Prostate gland (tissue), 2 donors: ENCODE results near the gene CTNS.

Experiments
- POLR2A ChIP-seq: fragments of 450-650 bp; IDR thresholded peaks from one replicate; pipeline ENCODE4 v1.6.1; 2016; ENCODE audit warnings: antibody characterized with exemption, mild to moderate bottlenecking
- TF ChIP-seq, protein P1 (sequence below), 4 experiments: fragments of 200-600 bp in 2 of 4; fragments of 450-650 bp in 2 of 4; sonication (generic) in 2 of 4; IDR thresholded peaks; 1 replicate in 3 of 4; 2 replicates in 1 of 4; pipeline ENCODE4 v1.5.1; 2016 to 2019; ENCODE audit warnings: antibody characterized with exemption in 4 of 4, mild to moderate bottlenecking in 2 of 4, moderate library complexity in 2 of 4

- TF ChIP-seq, protein P1, sequence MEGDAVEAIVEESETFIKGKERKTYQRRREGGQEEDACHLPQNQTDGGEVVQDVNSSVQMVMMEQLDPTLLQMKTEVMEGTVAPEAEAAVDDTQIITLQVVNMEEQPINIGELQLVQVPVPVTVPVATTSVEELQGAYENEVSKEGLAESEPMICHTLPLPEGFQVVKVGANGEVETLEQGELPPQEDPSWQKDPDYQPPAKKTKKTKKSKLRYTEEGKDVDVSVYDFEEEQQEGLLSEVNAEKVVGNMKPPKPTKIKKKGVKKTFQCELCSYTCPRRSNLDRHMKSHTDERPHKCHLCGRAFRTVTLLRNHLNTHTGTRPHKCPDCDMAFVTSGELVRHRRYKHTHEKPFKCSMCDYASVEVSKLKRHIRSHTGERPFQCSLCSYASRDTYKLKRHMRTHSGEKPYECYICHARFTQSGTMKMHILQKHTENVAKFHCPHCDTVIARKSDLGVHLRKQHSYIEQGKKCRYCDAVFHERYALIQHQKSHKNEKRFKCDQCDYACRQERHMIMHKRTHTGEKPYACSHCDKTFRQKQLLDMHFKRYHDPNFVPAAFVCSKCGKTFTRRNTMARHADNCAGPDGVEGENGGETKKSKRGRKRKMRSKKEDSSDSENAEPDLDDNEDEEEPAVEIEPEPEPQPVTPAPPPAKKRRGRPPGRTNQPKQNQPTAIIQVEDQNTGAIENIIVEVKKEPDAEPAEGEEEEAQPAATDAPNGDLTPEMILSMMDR (IDR thresholded peaks at IDR 0.05): no peak
- TF ChIP-seq POLR2A: no peak
These were observed 33.0 kb downstream of the CTNS start for GRCh38 chr17:3669548-3669947.
